ENCODE results near the gene ASIC3.

Gene ASIC3

GRCh38 chr7:151082141-151083070 lies 34.1 kb downstream of the ASIC3 start:
- TF ChIP-seq ZFX (IDR thresholded peaks at IDR 0.05) = no peak
- TF ChIP-seq CTCF (conservative IDR thresholded peaks at IDR 0.05) = no peak
- peak overlapping the region; percentile 98 for H3K27ac ChIP-seq

DNA sequence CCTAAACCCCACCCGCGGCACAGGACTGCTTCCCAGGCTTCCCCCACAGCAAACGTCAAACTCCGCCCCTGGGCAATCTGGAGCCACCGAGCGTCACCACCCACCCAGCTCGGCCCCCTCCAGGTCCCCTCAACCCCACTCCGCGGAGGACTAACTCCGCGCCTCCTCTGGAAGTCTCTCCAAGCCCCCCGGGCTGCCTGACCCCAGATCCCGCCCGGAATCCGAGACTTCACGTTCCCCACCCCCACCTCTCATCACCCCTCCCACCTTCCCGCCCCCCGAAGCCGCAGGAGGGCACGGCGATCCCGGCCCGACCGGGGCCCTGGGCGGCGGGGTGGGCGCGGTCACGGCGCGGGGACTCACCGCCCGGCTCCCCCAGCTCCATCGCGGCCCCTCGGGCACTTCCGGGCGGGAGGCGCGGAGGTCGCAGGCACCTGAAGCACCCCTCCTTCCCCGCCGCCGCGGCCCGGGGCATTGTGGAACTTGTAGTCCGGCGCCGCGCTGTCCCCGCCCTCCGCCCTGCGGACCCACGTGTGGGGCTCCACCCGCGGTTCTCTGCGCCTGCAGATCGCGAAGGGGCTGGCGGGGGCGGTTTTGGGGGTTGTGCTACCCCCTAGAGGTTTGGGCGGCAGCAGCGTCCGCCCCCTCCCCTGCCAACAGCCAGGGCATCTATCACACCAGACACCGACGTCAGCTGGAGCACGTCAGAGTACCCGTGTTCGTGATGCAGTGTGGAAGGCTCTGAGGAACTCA lies 34.9 kb downstream of the ASIC3 start, which contains the start of gene TMUB1:
TSS of gene TMUB1 (minus strand) at position 423 of the 753 bp plus-strand sequence. CDS start 930 bp downstream, outside the sequence.
- TF ChIP-seq ZFX (IDR thresholded peaks at IDR 0.05) (no peak), CTCF (conservative IDR thresholded peaks at IDR 0.05) (no peak)
- peak within 1 kb of the TSS; percentile 98 for H3K27ac ChIP-seq

DNA sequence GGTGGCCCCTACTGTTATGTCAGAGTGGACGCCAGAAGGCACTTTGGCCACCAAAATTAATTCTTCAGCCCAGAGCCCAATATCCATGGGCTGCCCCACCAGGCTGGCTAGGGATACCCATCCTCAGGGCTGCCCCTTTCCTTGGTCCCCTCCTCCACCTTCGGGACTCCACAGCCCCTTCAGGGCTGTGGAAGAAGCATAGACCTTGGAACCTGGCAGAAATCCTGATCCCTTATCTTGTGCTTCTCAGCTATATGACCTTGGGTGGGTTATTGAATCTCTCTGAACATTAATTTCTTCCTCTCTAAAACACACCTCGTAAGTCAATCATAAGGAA lies 35.5 kb downstream of the ASIC3 start:
- no peak for TF ChIP-seq ZFX (IDR thresholded peaks at IDR 0.05)
- TF ChIP-seq CTCF (conservative IDR thresholded peaks at IDR 0.05) = no peak
- H3K27ac ChIP-seq = peak overlapping the region; percentile 98

GRCh38 chr7:151085329-151085690 lies 37.0 kb downstream of the ASIC3 start:
- TF ChIP-seq CTCF (conservative IDR thresholded peaks at IDR 0.05) (no peak), ZFX (IDR thresholded peaks at IDR 0.05) (no peak)
- H3K27ac ChIP-seq = peak overlapping the region; percentile 96

GRCh38 chr7:151085691-151086620 lies 37.6 kb downstream of the ASIC3 start, which contains the start of gene AGAP3:
Gene AGAP3, plus strand, starts transcription at chr7:151086475. Its CDS starts 267 bp downstream, at chr7:151086742.
- TF ChIP-seq ZFX (IDR thresholded peaks at IDR 0.05) (no peak), CTCF (conservative IDR thresholded peaks at IDR 0.05) (no peak)
- peak within 1 kb of the TSS; percentile 96 for H3K27ac ChIP-seq

DNA sequence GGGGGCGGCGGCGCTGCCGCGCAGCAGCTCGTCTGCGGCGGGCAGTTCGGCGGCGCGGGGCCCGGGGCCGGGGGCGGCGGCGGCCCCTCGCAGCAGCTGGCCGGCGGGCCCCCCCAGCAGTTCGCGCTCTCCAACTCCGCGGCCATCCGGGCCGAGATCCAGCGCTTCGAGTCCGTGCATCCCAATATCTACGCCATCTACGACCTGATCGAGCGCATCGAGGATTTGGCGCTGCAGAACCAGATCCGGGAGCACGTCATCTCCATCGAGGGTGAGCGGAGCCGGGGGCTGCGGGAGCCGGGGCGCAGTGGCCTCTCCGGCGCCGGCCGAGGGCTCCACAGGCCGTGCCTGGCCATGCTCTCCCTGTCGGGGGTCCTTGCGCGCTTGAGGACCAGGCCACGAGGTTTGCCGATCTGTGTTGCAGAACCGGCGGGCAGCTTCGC lies 38.5 kb downstream of the ASIC3 start:
- H3K27ac ChIP-seq = peak overlapping the region; percentile 96
- TF ChIP-seq CTCF (conservative IDR thresholded peaks at IDR 0.05) (no peak), ZFX (IDR thresholded peaks at IDR 0.05) (no peak)
